Adipocyte (in vitro differentiated cells): Measurements from ENCODE around the gene C2CD4B.
A peak's percentile ranks its signal among the peaks of the same experiment; 100 is the strongest.

Source experiments
- DNase-seq: peaks from one replicate; pipeline ENCODE4 v3.0.0-alpha.2; 2015; ENCODE audit warnings: low read depth
- H3K27me3 ChIP-seq: replicated peaks from 2 replicates; pipeline ENCODE4 v1.7.0; 2013; ENCODE audit warnings: mild to moderate bottlenecking, low read length, moderate library complexity; ENCODE audit not compliant: control insufficient read depth, insufficient read depth
- H3K36me3 ChIP-seq: 2 replicates; pipeline ENCODE4 v1.7.0; 2013; ENCODE audit warnings: low read length, mild to moderate bottlenecking, moderate library complexity; ENCODE audit not compliant: control insufficient read depth, insufficient read depth, severe bottlenecking
- H3K4me1 ChIP-seq: 2 replicates; pipeline ENCODE4 v1.7.0; 2013; ENCODE audit warnings: mild to moderate bottlenecking, low read length, moderate library complexity; ENCODE audit not compliant: control insufficient read depth, insufficient read depth
- H3K4me3 ChIP-seq: 2 replicates; pipeline ENCODE4 v1.7.0; 2013; ENCODE audit warnings: mild to moderate bottlenecking, low read length, moderate library complexity
- H3K9ac ChIP-seq: 2 replicates; pipeline ENCODE4 v1.7.0; 2013; ENCODE audit warnings: mild to moderate bottlenecking, low read length, moderate library complexity
- H3K9me3 ChIP-seq: 2 replicates; pipeline ENCODE4 v1.7.0; 2013; ENCODE audit warnings: mild to moderate bottlenecking, low read length, moderate library complexity; ENCODE audit not compliant: control insufficient read depth

Gene C2CD4B, protein sequence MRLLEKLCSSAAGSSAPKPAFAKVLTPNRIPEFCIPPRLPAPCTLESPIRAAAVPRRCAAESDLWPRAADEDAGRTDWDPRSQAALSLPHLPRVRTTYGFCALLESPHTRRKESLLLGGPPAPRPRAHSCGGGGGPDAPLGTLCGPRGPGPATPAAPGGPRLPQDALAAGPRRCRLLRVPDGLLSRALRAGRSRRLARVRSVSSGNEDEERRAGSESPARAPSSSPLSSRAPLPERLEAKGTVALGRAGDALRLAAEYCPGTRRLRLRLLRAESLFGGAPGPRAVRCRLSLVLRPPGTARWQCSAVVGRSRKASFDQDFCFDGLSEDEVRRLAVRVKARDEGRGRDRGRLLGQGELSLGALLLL

DNA sequence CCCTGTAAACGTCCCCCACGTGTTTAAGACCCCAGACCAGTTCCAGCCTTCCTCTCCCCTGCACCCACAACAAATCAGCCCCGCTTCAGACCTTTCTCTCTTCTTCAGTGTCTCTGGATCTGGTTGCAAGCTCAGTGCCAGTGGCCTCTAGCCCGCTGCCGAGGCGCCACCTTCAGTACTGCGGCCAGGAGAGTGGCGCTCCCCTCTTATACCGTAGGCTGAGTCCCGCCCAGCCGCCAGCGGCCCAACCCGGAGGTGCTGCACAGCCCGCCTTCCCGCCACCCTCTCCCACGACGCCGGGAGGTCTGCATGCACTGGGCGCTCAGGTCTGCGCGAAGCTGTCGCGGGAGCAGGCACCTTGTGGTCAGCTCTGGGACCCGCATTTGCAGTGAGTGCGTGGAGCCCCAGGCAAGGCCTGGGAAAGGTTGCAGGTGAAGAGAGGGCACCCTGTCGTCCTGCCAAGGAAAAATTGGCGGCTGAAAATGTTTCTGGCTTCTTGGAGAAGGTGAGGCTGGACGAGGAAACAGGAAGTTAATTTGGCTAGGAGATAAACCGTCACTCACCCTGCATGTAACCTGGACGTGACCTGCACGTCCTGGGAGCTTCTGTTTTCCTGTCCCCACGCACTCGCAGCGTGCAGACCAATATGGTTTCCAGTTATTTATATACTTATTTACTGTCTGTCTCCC, at the start of gene C2CD4B:
Gene C2CD4B (minus strand): TSS at position 182 of the 689 bp plus-strand sequence. CDS start 301 bp downstream, outside the sequence.
- Histone ChIP-seq H3K9me3 (no peaks in the 10 kb centered on the region), H3K27me3 (peaks cover 31% of the 10 kb centered on the region), H3K36me3 (no peaks in the 10 kb centered on the region), H3K9ac (no peak within 1 kb of the TSS), H3K4me1 (peaks cover 3% of the 10 kb centered on the region), H3K4me3 (peak within 1 kb of the TSS; percentile 43)
- DNase-seq: no peak

DNA sequence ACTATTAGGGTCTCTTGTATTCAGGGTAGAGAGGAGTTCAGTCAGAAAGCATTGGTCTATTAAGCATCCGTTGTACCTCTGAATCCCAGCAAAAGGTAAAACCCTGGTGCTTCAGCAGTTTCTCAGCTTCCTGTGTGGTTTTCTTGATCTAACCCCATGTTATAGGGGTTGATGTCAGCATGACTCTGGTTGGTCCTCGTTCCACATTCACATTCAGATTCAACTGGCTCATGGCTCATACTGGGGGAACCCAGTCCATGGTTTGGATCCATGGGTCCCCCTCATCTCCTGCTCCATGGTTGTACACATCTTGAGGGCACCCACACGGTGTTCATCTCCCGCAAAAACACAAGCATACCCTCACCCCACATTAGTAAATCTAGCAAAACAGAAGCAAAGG, 47.7 kb upstream of the C2CD4B start:
- H3K9ac ChIP-seq: no peak overlapping the region
- H3K4me1 ChIP-seq: no peaks in the 10 kb centered on the region
- H3K9me3 ChIP-seq: peaks cover 56% of the 10 kb centered on the region
- H3K4me3 ChIP-seq: no peak overlapping the region
- DNase-seq: no peak
- no peaks in the 10 kb centered on the region for H3K27me3 ChIP-seq
- no peaks in the 10 kb centered on the region for H3K36me3 ChIP-seq

DNA sequence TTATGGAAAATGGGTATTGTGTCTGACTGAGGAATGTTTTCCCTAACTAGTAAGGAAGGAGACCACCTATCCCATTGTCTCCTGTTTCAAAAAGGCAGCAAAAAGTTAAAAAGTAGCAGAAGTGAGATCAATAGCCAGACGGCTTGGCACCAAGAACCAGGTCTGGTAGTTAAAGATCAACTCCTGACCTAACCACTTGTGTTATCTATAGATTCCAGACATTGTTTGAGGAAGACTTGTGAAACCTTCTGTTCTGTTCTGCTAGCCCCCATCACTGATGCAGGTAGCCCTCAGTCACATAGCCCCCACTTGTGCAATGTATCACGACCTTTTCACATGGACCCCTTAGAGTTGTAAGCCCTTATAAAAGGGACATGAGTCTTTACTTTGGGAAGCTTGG, 46.3 kb upstream of the C2CD4B start:
- no peak overlapping the region for H3K9ac ChIP-seq
- H3K9me3 ChIP-seq: peaks cover 42% of the 10 kb centered on the region
- H3K36me3 ChIP-seq: no peaks in the 10 kb centered on the region
- H3K4me1 ChIP-seq: no peaks in the 10 kb centered on the region
- DNase-seq: no peak
- peaks cover 2% of the 10 kb centered on the region for H3K27me3 ChIP-seq
- no peak overlapping the region for H3K4me3 ChIP-seq

DNA sequence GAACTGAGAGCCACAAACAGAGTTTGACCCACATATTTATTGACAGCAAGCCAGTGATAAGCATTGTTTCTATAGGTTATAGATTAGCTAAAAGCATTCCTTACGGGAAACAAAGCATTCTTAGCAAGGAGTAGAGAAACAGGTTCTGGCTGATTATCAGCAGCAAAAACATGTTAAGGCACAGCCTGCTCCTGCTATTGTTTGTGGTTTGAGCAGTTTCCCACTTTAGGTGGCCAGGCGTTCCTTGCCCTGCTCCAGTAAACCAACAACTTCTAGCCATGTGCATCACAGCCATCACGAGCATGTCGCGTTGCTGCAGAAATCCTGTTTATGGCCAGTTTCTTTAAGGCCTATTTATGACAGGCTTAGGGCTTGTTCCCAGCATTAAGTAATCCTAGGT, 44.7 kb upstream of the C2CD4B start:
- peaks cover 3% of the 10 kb centered on the region for H3K27me3 ChIP-seq
- no peak overlapping the region for H3K9ac ChIP-seq
- H3K4me3 ChIP-seq: no peak overlapping the region
- no peaks in the 10 kb centered on the region for H3K36me3 ChIP-seq
- H3K9me3 ChIP-seq: peaks cover 34% of the 10 kb centered on the region
- H3K4me1 ChIP-seq: no peaks in the 10 kb centered on the region
- no peak for DNase-seq

- H3K4me3 ChIP-seq: no peak overlapping the region
- peaks cover 3% of the 10 kb centered on the region for H3K27me3 ChIP-seq
- H3K9me3 ChIP-seq: peaks cover 32% of the 10 kb centered on the region
- H3K9ac ChIP-seq: no peak overlapping the region
- H3K36me3 ChIP-seq: no peaks in the 10 kb centered on the region
- H3K4me1 ChIP-seq: no peaks in the 10 kb centered on the region
- no peak for DNase-seq
Measured at GRCh38 chr15:62209322-62209721, 44.2 kb upstream of the C2CD4B start.

GRCh38 chr15:62208884-62209283, 43.8 kb upstream of the C2CD4B start:
- no peaks in the 10 kb centered on the region for H3K36me3 ChIP-seq
- H3K9ac ChIP-seq: no peak overlapping the region
- peaks cover 36% of the 10 kb centered on the region for H3K9me3 ChIP-seq
- peaks cover 3% of the 10 kb centered on the region for H3K27me3 ChIP-seq
- no peak for DNase-seq
- no peaks in the 10 kb centered on the region for H3K4me1 ChIP-seq
- no peak overlapping the region for H3K4me3 ChIP-seq

DNA sequence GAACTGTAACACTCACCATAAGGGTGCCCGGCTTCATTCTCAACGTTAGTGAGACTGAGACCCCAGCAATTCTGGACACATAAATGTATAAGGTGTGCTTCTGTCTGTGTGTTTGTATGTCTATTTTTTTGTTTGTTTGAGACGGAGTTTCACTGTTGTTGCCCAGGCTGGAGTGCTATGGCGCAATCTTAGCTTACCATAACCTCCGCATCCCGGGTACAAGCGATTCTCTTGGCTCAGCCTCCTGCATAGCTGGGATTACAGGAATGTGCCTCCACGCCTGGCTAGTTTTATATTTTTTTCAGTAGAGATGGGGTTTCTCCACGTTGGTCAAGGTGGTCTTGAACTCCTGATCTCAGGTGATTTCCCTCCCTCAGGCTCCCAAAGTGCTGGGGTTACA, 43.3 kb upstream of the C2CD4B start:
- Histone ChIP-seq H3K4me3 (no peak overlapping the region), H3K9ac (no peak overlapping the region)
- no peak for DNase-seq

DNA sequence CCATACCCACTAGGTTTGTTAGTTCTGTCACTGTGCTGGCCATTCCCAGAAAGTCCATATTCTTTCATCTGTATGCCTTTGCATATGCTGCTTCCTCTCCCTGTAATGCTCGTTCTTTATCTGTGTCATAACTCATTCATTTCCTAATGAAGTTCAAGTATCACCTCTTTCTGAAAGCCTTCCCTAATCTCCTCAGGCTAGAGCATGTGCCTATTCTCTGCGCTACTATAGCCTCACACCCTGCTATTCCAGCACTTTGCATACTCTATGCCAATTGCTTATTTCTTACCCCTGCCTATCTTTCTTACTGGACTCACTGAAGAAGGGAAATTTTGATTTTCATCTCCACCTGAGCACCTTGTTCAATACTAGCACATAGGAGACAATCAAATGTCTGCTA, 25.6 kb upstream of the C2CD4B start:
- Histone ChIP-seq H3K4me3 (no peak overlapping the region), H3K4me1 (no peaks in the 10 kb centered on the region), H3K9me3 (no peaks in the 10 kb centered on the region), H3K36me3 (no peaks in the 10 kb centered on the region), H3K9ac (no peak overlapping the region), H3K27me3 (peaks cover 34% of the 10 kb centered on the region)
- DNase-seq: no peak

More for the DNA sequence above, 43.3 kb upstream of the C2CD4B start:
- H3K9me3 ChIP-seq: peaks cover 36% of the 10 kb centered on the region
- peaks cover 3% of the 10 kb centered on the region for H3K27me3 ChIP-seq
- no peaks in the 10 kb centered on the region for H3K36me3 ChIP-seq
- H3K4me1 ChIP-seq: no peaks in the 10 kb centered on the region

DNA sequence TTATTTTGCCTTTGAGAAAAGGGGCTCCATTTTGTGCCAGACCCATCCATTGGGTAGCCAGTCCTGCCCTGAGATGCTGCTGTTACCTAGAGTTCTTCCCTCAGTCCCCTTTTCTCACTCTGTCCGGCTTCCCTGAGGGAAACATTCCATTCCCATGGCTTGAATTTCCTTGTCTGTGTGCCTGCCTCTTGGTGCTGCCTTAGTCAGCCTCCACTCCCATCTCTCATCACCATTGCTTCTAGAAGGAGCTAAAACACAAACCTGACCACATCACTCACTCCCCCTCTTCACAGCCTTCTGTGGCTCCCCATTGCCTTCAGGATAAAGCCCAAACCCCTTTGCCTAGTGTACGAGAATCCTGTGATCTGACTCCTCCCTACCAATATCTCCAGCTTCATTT, 25.2 kb upstream of the C2CD4B start:
- Histone ChIP-seq H3K4me3 (no peak overlapping the region), H3K4me1 (no peaks in the 10 kb centered on the region), H3K9me3 (no peaks in the 10 kb centered on the region), H3K27me3 (peaks cover 34% of the 10 kb centered on the region), H3K9ac (no peak overlapping the region), H3K36me3 (no peaks in the 10 kb centered on the region)
- DNase-seq: no peak

- H3K9ac ChIP-seq: no peak overlapping the region
- H3K9me3 ChIP-seq: no peaks in the 10 kb centered on the region
- no peaks in the 10 kb centered on the region for H3K4me1 ChIP-seq
- H3K36me3 ChIP-seq: no peaks in the 10 kb centered on the region
- H3K27me3 ChIP-seq: peaks cover 38% of the 10 kb centered on the region
- H3K4me3 ChIP-seq: no peak overlapping the region
- DNase-seq: no peak
Measured at GRCh38 chr15:62188744-62189143, 23.7 kb upstream of the C2CD4B start.

DNA sequence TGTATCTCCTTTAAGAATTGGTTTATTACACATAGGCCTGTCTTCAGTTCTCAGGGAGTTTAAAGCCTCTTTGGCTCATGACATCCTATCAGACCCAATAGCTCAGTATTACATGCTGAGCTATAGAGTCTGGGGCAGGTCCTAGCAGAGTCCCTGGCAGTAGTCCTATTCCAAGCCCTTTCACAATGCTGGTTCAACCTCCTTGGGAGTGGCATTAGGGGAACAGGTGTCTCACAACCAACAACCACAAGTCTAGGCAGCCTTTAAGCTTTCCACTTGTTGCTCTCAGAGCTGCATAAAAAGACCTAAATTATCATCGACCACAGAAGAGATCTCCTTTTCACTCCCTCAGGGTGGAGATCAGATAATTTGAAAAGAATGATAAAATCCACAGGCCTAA, 22.8 kb upstream of the C2CD4B start:
- DNase-seq: no peak
- Histone ChIP-seq H3K9me3 (no peaks in the 10 kb centered on the region), H3K27me3 (peaks cover 32% of the 10 kb centered on the region), H3K9ac (no peak overlapping the region), H3K36me3 (no peaks in the 10 kb centered on the region), H3K4me1 (no peaks in the 10 kb centered on the region), H3K4me3 (no peak overlapping the region)
